GM12865 (cell line): ENCODE results near the gene ANKRD52.
"Not testable (repeated sequence)": the region's sequence is repeated elsewhere in the genome, so short reads cannot be mapped to it uniquely, and the experiment has no call there.

Source experiments
- DNase-seq: peaks from one replicate; pipeline ENCODE4 v3.0.0; 2010; ENCODE audit warnings: low read depth
- H3K4me3 ChIP-seq: 2 replicates; pipeline ENCODE4 v1.5.1; 2011; ENCODE audit warnings: mild to moderate bottlenecking, low read depth, low read length, control low read depth
- TF ChIP-seq, protein P1 (sequence below): IDR thresholded peaks from 2 replicates; pipeline ENCODE4 v1.5.1; 2011; ENCODE audit warnings: low read length, control low read depth, low read depth, inconsistent platforms; ENCODE audit not compliant: insufficient read depth; ENCODE audit errors: missing control alignments

ANKRD52 gene

DNA sequence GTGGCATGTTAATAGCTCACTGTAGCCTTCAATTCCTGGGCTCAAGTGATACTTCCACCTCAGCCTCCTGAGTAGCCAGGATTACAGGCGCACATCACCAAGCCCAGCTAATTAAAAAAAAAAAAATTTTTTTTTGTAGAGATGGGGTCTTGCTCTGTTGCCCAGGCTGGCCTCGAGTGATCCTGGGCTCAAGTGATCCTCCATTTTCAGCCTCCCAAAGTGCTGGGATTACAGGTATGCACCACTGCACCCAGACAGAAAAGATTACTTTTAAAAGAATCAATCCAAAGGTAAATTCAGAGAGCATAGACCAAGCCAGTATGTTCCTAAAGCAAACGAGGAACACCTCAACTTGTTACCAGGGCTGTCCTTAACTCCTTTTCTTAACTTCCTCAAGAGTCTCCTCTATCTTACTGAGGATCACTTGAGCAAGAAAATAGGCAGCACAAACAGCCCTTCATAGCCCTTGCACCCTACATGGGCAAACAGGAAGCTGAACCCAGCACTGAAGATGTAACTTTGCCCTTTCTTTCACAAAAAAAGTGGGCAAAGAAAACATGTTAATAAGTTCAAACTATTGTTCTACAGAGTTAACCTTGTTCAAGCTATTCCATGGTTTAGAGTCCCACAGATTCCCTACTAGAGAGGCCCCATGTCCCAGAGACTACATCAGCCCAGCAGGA is 30.7 kb upstream of the ANKRD52 start:
- TF ChIP-seq, protein P1, sequence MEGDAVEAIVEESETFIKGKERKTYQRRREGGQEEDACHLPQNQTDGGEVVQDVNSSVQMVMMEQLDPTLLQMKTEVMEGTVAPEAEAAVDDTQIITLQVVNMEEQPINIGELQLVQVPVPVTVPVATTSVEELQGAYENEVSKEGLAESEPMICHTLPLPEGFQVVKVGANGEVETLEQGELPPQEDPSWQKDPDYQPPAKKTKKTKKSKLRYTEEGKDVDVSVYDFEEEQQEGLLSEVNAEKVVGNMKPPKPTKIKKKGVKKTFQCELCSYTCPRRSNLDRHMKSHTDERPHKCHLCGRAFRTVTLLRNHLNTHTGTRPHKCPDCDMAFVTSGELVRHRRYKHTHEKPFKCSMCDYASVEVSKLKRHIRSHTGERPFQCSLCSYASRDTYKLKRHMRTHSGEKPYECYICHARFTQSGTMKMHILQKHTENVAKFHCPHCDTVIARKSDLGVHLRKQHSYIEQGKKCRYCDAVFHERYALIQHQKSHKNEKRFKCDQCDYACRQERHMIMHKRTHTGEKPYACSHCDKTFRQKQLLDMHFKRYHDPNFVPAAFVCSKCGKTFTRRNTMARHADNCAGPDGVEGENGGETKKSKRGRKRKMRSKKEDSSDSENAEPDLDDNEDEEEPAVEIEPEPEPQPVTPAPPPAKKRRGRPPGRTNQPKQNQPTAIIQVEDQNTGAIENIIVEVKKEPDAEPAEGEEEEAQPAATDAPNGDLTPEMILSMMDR, result no peak
- DNase-seq, result no peak
- no peak overlapping the region for H3K4me3 ChIP-seq

DNA sequence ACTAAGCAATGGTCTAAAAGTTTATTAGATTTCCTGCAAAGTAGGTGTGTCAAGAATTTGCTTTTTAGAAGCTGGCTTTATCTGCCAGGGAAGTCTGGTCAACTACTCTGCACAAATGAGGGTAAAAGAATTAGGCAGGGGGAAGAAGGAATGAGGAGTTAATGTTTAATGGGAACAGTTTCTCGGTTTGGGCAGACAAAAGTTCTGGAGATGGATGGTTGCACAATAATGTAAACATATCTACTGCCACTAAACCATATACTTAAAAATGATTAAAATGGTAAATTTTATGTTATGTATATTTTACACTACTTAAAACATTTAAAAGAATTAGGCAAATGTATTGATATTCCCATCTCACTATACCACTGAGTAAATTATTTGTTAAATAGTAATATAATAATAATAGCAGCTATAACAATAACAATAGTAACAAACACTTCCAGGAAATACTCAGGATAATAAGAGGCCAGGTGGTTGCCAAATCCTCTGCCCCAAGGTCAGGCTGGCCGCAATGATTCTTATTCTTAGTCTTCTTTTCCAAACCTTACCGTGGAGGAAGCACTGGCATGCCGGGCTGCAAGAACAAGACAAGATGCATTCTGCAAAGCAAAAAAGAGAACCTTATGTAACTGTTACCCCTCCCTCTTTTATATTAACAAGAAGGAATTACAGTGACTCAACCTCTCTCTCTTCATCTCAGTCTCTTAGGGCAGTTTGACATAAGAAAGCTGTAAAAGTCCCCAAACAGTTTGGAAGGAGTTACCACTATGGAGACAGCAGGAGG is 28.1 kb upstream of the ANKRD52 start:
- TF ChIP-seq, protein P1, result no peak
- H3K4me3 ChIP-seq, result no peak overlapping the region
- DNase-seq, result no peak

DNA sequence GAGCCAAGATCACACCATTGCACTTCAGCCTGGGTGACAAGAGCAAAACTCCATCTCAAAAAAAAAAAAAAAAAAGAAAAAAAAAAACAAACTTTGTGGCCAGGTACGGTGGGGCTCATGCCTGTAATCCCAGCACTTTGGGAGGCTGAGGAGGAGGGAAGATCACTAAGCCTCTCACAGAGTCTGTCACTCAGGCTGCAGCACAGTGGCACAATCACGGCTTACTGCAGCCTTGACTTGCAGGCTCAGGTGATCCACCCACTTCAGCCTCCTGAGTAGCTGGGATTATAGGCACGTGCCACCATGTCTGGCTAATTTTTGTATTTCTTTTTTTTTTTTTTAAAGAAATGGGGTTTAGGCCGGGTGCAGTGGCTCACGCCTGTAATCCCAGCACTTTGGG is 26.1 kb upstream of the ANKRD52 start:
- DNase-seq, H3K4me3 ChIP-seq: not testable (repeated sequence)

DNA sequence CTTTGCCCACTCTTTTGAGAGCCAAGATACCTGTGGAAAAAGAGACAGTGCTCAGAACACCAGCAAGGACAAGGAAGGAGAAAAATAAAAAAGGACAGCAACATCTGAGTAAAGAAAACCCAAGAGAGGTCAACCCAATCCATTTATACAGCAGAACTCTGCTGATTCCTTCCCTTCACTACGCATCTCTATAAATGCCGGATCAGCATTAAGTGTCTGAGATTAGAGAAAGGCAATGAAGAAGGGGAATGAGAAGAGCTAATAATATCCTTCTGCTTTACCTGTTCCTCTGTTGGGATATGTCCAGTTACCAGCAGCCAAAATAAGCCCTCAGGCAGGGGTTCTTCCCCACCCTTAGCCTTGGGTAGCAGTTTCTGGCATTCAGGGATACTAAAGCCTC is 24.4 kb upstream of the ANKRD52 start:
- H3K4me3 ChIP-seq, result no peak overlapping the region
- no peak for DNase-seq
- TF ChIP-seq, protein P1, result no peak

DNA sequence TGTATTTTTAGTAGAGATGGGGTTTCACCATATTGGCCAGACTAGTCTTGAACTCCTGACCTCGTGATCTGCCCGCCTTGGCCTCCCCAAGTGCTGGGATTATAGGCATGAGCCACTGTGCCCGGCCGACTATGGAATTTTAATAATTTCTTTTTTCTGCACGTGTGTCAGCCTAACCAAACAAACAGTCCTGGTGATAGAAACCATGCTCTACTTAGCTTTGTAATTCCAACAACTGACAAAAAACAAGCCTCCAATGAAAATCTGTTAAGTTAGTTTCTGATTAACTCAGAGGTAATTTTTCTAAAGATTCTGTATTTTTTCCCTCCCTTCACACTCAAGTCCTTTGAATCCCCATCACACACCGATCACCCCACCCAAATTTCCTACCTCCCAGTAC is 23.8 kb upstream of the ANKRD52 start:
- no peak overlapping the region for H3K4me3 ChIP-seq
- TF ChIP-seq, protein P1, result no peak
- no peak for DNase-seq

DNA sequence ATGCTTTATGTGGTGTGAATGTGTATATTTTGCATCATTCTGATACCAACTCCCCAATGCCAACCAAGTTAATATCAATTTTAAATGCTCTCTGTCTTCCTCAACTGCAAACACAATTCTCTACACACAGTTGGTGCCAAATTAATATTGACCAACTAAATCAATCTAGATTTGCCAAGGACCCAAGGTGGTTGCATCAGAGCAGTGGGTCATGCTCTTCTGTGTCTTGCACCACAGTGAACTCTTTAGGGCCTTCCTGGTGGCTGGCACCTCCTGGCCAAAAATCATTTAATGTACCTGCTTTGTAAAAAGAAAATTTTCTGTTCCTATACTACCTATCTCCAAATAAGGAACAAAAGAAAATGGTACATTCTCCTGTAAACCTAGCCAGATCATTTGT is 22.7 kb upstream of the ANKRD52 start:
- TF ChIP-seq, protein P1, result no peak
- H3K4me3 ChIP-seq, result no peak overlapping the region
- DNase-seq, result no peak

DNA sequence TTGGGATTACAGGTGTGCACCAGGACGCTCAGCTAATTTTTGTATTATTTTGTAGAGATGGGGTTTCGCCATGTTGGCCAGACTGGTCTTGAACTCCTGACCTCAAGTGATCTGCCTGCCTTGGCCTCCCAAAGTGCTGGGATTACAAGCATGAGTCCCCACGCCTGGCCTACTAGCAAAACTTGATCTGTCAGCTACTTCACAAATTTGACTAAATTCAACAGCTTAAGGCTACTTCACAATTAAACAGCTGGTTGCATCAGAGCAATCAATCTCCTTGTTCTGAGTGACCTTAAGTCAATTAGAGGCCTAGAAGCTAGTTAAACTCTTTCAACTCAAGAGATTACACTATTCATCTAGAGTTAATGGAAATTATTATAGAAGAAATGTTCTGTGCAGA is 20.7 kb upstream of the ANKRD52 start:
- TF ChIP-seq, protein P1, result no peak
- DNase-seq, result no peak
- no peak overlapping the region for H3K4me3 ChIP-seq
